K562 (cell line): ENCODE results near the gene POLRMT. TPM values are rescaled to one million over a fixed set of nuclear protein-coding genes. Genes with fewer than 3 reads are reported as not detected.
A peak's percentile ranks its signal among the peaks of the same experiment; 100 is the strongest.

Experiments
- ATAC-seq: fragments of 200-7000 bp; cut with Tn5 transposase; 3 replicates; pipeline ENCODE4 v1.9.1; 2020; ENCODE audit warnings: moderate library complexity
- BruUV-seq: library from RNA; stranded (reverse); fragments of 400-500 nt; replicated peaks from 2 replicates; lab custom pipeline; 2021; lab: Mats Ljungman, UMichigan
- CTCF ChIA-PET: fragments of 300-600 bp; formaldehyde crosslinking; extraction: SDS; loops from one replicate; lab custom pipeline; 2021; ENCODE audit warnings: low intra/inter-chr PET ratio; lab: Yijun Ruan, JAX
- POLR2A ChIA-PET: fragments of 300-600, 350-650 bp; sonication (Branson Sonifier 250); formaldehyde crosslinking; extraction: SDS; loops from one replicate; lab custom pipeline; 2021; ENCODE audit warnings: antibody characterized with exemption, inconsistent platforms; lab: Yijun Ruan, JAX
- DNase-seq, 4 experiments: peaks; one replicate each; pipeline versions ENCODE4 v3.0.0 to v3.0.0-alpha.2; 2011 to 2018; ENCODE audit warnings: low spot score in 3 of 4, mixed read lengths in 3 of 4; ENCODE audit errors: extremely low read depth in 1 of 4
- FAIRE-seq: peaks from 2 replicates; lab custom pipeline; 2011; peaks lifted over from hg19 to GRCh38; lab: Jason Lieb, UNC
- H2AFZ ChIP-seq: 2 replicates; pipeline ENCODE4 v1.6.0; 2011; ENCODE audit warnings: low read depth, low read length, control low read depth, inconsistent platforms
- H3K27ac ChIP-seq: fragments of 200-600 bp; 3 replicates; pipeline ENCODE4 v1.8.0; 2011; ENCODE audit warnings: low read depth, mild to moderate bottlenecking, control low read depth, inconsistent platforms, low read length, moderate library complexity, mixed read lengths; ENCODE audit errors: extremely low read depth
- H3K27me3 ChIP-seq, 2 experiments: fragments of 300-600 bp in 1 of 2; 2 replicates in 1 of 2; 3 replicates in 1 of 2; pipeline versions ENCODE4 v1.6.0 to v1.8.0; 2011; ENCODE audit warnings: inconsistent platforms in 2 of 2, low read length in 2 of 2, mild to moderate bottlenecking in 1 of 2, mixed read lengths in 1 of 2, moderate library complexity in 1 of 2; ENCODE audit not compliant: control insufficient read depth in 2 of 2, insufficient read depth in 2 of 2
- H3K36me3 ChIP-seq: fragments of 300-600 bp; 3 replicates; pipeline ENCODE4 v1.8.0; 2011; ENCODE audit warnings: mild to moderate bottlenecking, low read length, inconsistent platforms; ENCODE audit not compliant: control insufficient read depth, insufficient read depth
- H3K4me1 ChIP-seq, 2 experiments: fragments of 200-600 bp in 1 of 2; replicated peaks in 1 of 2; 2 replicates in 1 of 2; 3 replicates in 1 of 2; pipeline versions ENCODE4 v1.5.1 to v1.8.0; 2011; ENCODE audit warnings: inconsistent platforms in 2 of 2, low read length in 2 of 2, mild to moderate bottlenecking in 1 of 2, mixed read lengths in 1 of 2, moderate library complexity in 1 of 2; ENCODE audit not compliant: control insufficient read depth in 2 of 2, insufficient read depth in 2 of 2
- H3K4me2 ChIP-seq: 2 replicates; pipeline ENCODE4 v1.6.1; 2011; ENCODE audit warnings: low read length, control low read depth, inconsistent platforms, mixed read lengths; ENCODE audit not compliant: insufficient read depth
- H3K4me3 ChIP-seq: fragments of 200-600 bp; sonication (generic), shearing (Covaris generic); 2 replicates; pipeline ENCODE4 v1.5.1; 2016; ENCODE audit warnings: control low read depth, inconsistent platforms
- H3K79me2 ChIP-seq: fragments of 200-600 bp; 3 replicates; pipeline ENCODE4 v1.8.0; 2011; ENCODE audit warnings: low read length, inconsistent platforms; ENCODE audit not compliant: control insufficient read depth, insufficient read depth
- H3K9ac ChIP-seq, 2 experiments: 2 replicates each; pipeline versions ENCODE4 v1.6.0 to v1.6.1; 2011; ENCODE audit warnings: low read depth in 2 of 2, low read length in 2 of 2, control low read depth in 1 of 2, inconsistent platforms in 1 of 2, mild to moderate bottlenecking in 1 of 2, mixed read lengths in 1 of 2; ENCODE audit not compliant: insufficient read depth in 1 of 2
- H3K9me1 ChIP-seq: one replicate; pipeline ENCODE4 v1.6.0; 2011; ENCODE audit warnings: inconsistent platforms, mild to moderate bottlenecking, low read length, moderate library complexity; ENCODE audit not compliant: control insufficient read depth, insufficient read depth
- H3K9me3 ChIP-seq: replicated peaks from 2 replicates; pipeline ENCODE4 v1.5.1; 2011; ENCODE audit warnings: low read depth, low read length, inconsistent platforms; ENCODE audit not compliant: control insufficient read depth, insufficient read depth
- H4K20me1 ChIP-seq: replicated peaks from 2 replicates; pipeline ENCODE4 v1.6.1; 2011; ENCODE audit warnings: low read length, inconsistent platforms, mixed read lengths; ENCODE audit not compliant: control insufficient read depth, insufficient read depth
- AFF1 ChIP-seq, 2 experiments: fragments of 450-650 bp; IDR thresholded peaks; 2 replicates each; pipeline ENCODE4 v1.6.1; 2018; ENCODE audit warnings: mild to moderate bottlenecking in 2 of 2, low read depth in 1 of 2; ENCODE audit not compliant: partially characterized antibody in 2 of 2
- BHLHE40 ChIP-seq: IDR thresholded peaks from 2 replicates; pipeline ENCODE4 v1.6.1; 2011; ENCODE audit warnings: low read length, improper control_type of control experiment
- BMI1 ChIP-seq: fragments of 150-350 bp; IDR thresholded peaks from 2 replicates; pipeline ENCODE4 v1.6.1; 2014; ENCODE audit warnings: low read length
- CHD1 ChIP-seq: fragments of 200-600 bp; sonication (generic); IDR thresholded peaks from one replicate; pipeline ENCODE4 v1.6.1; 2012; ENCODE audit warnings: mild to moderate bottlenecking, moderate library complexity, low read length, inconsistent platforms
- ELF1 ChIP-seq: fragments of 200-800 bp; sonication (Bioruptor generic); IDR thresholded peaks from 2 replicates; pipeline ENCODE4 v1.6.1; 2016; ENCODE audit warnings: missing genetic modification characterization, missing compliant biosample characterization
- HDAC8 ChIP-seq: fragments of 450-650 bp; IDR thresholded peaks from 2 replicates; pipeline ENCODE4 v1.6.1; 2016; ENCODE audit warnings: mild to moderate bottlenecking, missing genetic modification characterization, moderate library complexity, missing compliant biosample characterization
- NCOA2 ChIP-seq, 2 experiments: fragments of 450-650 bp; IDR thresholded peaks; 2 replicates each; pipeline ENCODE4 v1.6.1; 2018; ENCODE audit warnings: mild to moderate bottlenecking in 2 of 2, moderate library complexity in 1 of 2; ENCODE audit not compliant: partially characterized antibody in 2 of 2
- POLR3G ChIP-seq: IDR thresholded peaks from 2 replicates; pipeline ENCODE4 v1.6.1; 2011; ENCODE audit not compliant: insufficient read length, insufficient replicate concordance; ENCODE audit errors: extremely low read depth
- PRDM10 ChIP-seq: fragments of 450-650 bp; IDR thresholded peaks from 2 replicates; pipeline ENCODE4 v1.6.1; 2018; ENCODE audit not compliant: partially characterized antibody
- RHOXF2B ChIP-seq: fragments of 250-450 bp; sonication (Bioruptor Pico); conservative IDR thresholded peaks from 2 replicates; pipeline ENCODE4 v1.5.1; 2021
- SAP30 ChIP-seq: fragments of 200-600 bp; sonication (generic); IDR thresholded peaks from 2 replicates; pipeline ENCODE4 v1.6.1; 2012; ENCODE audit warnings: borderline replicate concordance, low read depth, mild to moderate bottlenecking, moderate library complexity, low read length, control low read depth, inconsistent platforms; ENCODE audit not compliant: insufficient read depth, poor library complexity, severe bottlenecking
- STAT5B ChIP-seq: fragments of 250-450 bp; sonication (Bioruptor Pico); IDR thresholded peaks from 2 replicates; pipeline ENCODE4 v1.8.0; 2021; ENCODE audit warnings: mild to moderate bottlenecking, inconsistent platforms
- TCFL5 ChIP-seq: fragments of 250-450 bp; sonication (Bioruptor Pico); conservative IDR thresholded peaks from 2 replicates; pipeline ENCODE4 v1.6.1; 2021; ENCODE audit warnings: mild to moderate bottlenecking, moderate library complexity, matching md5 sums
- WGBS: fragments of 100-300 bp; shearing (Covaris generic); methylation state at CpG from one replicate; pipeline ENCODE4 v1.1.6; 2016; ENCODE audit warnings: low coverage, mixed read lengths; ENCODE audit not compliant: insufficient coverage; ENCODE audit errors: missing lambda C conversion rate; 5-methylcytosine and 5-hydroxymethylcytosine counted together
- in situ Hi-C: fragments of 300-500 bp; cut with MboI; formaldehyde crosslinking; loops from 4 replicates; pipeline ENCODE4 v1.15.0; 2018; ENCODE audit warnings: inconsistent platforms, mixed read lengths
- intact Hi-C: fragments of 100-400 bp; cut with micrococcal nuclease; formaldehyde crosslinking; loops from 2 replicates; pipeline ENCODE4 v1.14.2; 2022
- polyA plus RNA-seq, 8 experiments: library from polyadenylated mRNA; depleted of rRNA in 4 of 8; stranded (reverse) in 5 of 8; unstranded in 3 of 8; fragments of >200 nt; fragmentation: Nextera tagmentation in 2 of 8; fragmentation: Illumina TruSeq in 1 of 8; extraction: Ambion mirVana in 2 of 8; extraction: Trizol in 1 of 8; gene quantifications; 2 replicates each; pipeline versions ENCODE4 v1.2.1 to v1.2.3, GENCODE V29; 2011 to 2014; ENCODE audit warnings: inconsistent platforms in 1 of 8, missing spikeins in 1 of 8
- total RNA-seq, 7 experiments: library from RNA; depleted of rRNA in 6 of 7; stranded (reverse); fragments of >200 nt in 6 of 7; fragmentation: Illumina TruSeq in 2 of 7; extraction: Trizol in 2 of 7; gene quantifications; 2 replicates each; pipeline versions ENCODE4 v1.2.1 to v1.2.3, GENCODE V29; 2011 to 2021; ENCODE audit warnings: low replicate concordance in 1 of 7

POLRMT gene
- total and polyA plus RNA-seq, 9 of the 15 experiments (the other 6 are each of a cell fraction or from before 2014, with no cell fraction given), result 30.3 to 144 (median 68.0) TPM

GRCh38 chr19:597406-598315, 35.7 kb downstream of the POLRMT start:
- no peaks in the 10 kb centered on the region for H3K9me1 ChIP-seq
- no peak overlapping the region for H2AFZ ChIP-seq
- no peak for ATAC-seq
- no peak overlapping the region for H3K4me3 ChIP-seq
- H3K27me3 ChIP-seq, result peaks cover 12 to 26% of the 10 kb centered on the region in 2 experiments; a peak in 4 of 5 replicates
- WGBS, result 25% methylated on average over 16 of the region's 18 CpGs
- no peak overlapping the region for H3K4me2 ChIP-seq
- H3K9me3 ChIP-seq, result 0 out of 2 replicates have a peak, but pooled peaks cover 2% of the 10 kb centered on the region
- intact Hi-C loops, result no loop called here
- ChIA-PET CTCF (no interaction called here), POLR2A (interaction anchor here (0.6 kb wide), 1 partner anchor 74 kb away, joined by 4 read pairs; no protein-coding TSS in a partner anchor)
- no TSS peak for BruUV-seq
- peak; percentile 98 for FAIRE-seq
- H3K36me3 ChIP-seq, result no peaks in the 10 kb centered on the region
- peak in 1 of 4 experiments; percentile 47 for DNase-seq
- no peak overlapping the region for H3K9ac ChIP-seq
- peaks cover 3 to 48% of the 10 kb centered on the region in 2 experiments; a peak in 3 of 5 replicates for H3K4me1 ChIP-seq
- peaks cover 13% of the 10 kb centered on the region; the same call in 1 of the 2 replicates for H4K20me1 ChIP-seq
- in situ Hi-C loops, result no loop called here
- H3K79me2 ChIP-seq, result no peaks in the 10 kb centered on the region
- no peak overlapping the region for H3K27ac ChIP-seq
- no peak for TF ChIP-seq HDAC8 (tag)
- no peak for TF ChIP-seq NCOA2 (IDR thresholded peaks at IDR 0.05; ENCODE audit: partially characterized antibody in 2 of 2)
- TF ChIP-seq RHOXF2B (CRISPR knock-in tag), result no peak
- peak; percentile 23; the same call in 1 of the 2 replicates for TF ChIP-seq ELF1 (tag)
- TF ChIP-seq CHD1, result no peak
- peak in 1 of 2 experiments; percentile 52 for TF ChIP-seq AFF1 (IDR thresholded peaks at IDR 0.05; ENCODE audit: low read depth in 1 of 2, partially characterized antibody in 2 of 2)
- 0 out of 2 replicates have a peak, but pooled peaks have one; percentile 15 for TF ChIP-seq BMI1
- no peak for TF ChIP-seq POLR3G
- no peak for TF ChIP-seq BHLHE40
- no peak for TF ChIP-seq STAT5B (CRISPR knock-in tag)
- no peak for TF ChIP-seq SAP30
- TF ChIP-seq TCFL5 (CRISPR knock-in tag), result no peak
- TF ChIP-seq PRDM10, result no peak
